Measurements from ENCODE around the gene AGBL3.
"Not testable (repeated sequence)": the region's sequence is repeated elsewhere in the genome, so short reads cannot be mapped to it uniquely, and the experiment has no call there.

Gene AGBL3

DNA sequence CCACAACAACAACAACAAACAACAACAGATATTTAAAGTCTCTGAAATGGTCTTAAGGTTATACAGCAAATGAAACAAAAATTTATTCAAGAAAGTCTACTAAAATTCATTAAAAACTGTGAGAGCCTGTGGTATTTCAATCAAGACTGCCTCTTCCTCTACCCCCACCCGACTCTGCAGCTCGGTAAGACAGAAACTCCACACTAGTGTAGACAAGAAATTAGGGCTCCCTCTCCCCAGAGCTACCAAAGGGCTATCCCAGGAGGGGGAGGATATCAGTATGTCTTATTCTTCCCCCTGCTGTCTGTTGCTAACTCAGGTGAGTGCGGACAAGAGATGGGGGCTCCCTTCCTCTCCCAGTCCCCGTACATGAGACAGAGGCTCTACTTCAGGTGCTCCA lies 90.6 kb downstream of the AGBL3 start:
- ATAC-seq: no peak
- DNase-seq: no peak

DNA sequence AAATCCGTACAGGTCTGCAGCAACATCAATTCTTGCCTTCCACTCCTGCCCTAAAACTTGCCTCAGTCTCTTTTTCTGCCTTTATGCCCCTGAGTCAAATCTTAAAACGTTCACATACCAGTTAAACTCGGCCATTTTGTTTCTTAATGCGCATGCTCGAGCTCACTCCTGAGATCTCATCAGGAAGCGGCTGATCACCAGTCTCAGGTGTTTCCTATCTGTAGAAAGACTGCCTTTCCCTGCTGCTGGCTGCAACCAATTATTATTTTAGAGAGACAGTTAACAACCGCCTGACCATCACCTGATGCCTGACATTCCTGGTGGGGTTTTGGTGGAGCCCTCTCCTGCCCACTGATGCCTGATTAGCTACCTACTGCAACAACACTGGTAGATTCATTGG lies 91.3 kb downstream of the AGBL3 start:
- DNase-seq (no peak), ATAC-seq (no peak)

DNA sequence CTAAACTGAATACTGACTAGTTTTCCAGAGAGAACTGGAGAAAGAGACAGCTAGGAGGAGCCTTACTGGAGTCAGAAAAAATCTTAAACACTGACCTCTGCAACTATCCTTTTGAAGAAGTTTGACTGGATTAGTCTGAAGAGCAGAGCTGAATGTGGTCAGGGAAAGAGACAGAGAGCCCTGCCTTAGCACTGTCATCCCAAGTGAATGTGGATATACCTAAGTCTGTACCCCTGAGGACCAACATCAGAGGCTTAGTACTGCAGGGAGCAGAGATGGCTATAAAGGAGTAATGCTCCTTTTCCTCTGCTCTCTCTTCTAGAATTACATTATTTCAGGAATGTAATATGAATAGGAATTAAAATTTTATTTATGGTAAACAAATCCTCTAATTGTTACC lies 91.7 kb downstream of the AGBL3 start:
- ATAC-seq: no peak
- DNase-seq: no peak

DNA sequence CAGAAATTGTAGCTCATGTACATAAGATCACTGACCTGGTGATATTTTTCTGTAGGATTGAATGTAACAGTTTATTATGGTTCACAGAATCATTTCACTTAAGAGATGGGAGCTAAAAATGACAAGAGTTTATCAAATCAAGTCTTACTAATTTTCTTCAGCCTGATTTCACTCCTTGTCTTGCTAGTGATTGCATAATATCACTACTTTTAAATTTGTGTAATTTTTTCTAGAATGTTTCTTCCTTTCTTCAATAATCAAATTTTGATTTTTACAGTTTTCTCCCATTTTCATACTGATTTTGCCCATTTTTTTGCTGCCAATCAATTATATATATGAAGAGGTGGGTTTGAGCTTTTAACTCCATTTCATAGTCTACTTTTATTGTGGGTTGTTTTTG lies 92.8 kb downstream of the AGBL3 start:
- ATAC-seq (no peak), DNase-seq (no peak)

DNA sequence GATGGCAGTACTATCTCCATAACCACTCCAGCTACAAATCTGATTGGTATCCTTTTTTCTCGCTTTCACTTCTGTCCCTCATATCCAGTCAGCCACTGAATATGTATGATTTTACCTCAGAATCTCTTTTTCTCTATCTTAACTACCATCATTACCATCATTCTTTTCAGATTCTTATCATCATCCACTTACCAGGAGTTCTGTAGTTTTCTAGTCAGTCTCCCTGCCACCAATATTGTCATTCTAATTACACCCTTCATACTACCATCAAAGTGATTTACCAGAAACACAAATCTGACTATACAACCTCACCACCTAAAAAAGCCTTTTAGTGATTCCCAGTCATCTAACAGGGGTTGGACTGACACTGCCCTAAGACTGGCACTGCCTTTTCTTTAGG lies 96.7 kb downstream of the AGBL3 start:
- no peak for ATAC-seq

DNA sequence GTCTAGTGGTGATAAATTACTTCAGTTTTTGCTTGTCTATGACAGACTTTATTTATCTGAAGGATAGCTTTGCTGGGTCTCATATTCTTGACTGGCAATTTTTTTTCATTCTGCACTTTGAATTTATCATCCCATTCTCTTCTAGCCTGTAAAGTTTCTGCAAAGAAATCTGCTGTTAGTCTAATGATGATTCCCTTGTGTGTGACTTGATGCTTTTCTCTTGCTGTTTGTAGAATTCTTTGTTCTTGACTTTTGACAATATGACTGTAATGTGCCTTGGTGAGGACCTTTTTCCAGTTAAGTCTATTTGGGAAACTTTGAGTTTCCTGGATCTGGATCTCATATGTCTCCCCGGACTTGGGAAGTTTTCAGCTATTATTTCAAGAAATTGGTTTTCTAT lies 102.3 kb downstream of the AGBL3 start:
- ATAC-seq (no peak), DNase-seq (no peak)

More for the DNA sequence above, 96.7 kb downstream of the AGBL3 start:
- DNase-seq: no peak

DNA sequence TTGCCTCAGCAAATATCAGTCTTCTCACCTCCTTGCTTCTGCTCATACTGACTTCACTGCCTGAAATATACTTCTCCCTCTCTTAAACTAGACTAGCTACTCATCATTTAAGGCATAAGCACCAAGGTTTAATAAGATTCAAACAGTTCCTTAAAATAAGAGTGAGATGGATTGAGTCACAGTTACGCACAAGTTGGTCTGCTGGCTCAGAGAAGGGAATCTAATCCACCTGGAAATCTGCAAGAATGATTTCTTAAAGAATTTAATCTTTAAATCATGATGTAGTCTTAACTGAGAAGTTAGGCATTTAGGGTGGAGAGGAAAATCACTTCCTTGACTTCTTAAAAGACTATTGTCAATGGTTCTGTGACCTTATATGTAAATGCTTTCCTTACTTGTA lies 105.4 kb downstream of the AGBL3 start:
- ATAC-seq (no peak), DNase-seq (no peak)

DNA sequence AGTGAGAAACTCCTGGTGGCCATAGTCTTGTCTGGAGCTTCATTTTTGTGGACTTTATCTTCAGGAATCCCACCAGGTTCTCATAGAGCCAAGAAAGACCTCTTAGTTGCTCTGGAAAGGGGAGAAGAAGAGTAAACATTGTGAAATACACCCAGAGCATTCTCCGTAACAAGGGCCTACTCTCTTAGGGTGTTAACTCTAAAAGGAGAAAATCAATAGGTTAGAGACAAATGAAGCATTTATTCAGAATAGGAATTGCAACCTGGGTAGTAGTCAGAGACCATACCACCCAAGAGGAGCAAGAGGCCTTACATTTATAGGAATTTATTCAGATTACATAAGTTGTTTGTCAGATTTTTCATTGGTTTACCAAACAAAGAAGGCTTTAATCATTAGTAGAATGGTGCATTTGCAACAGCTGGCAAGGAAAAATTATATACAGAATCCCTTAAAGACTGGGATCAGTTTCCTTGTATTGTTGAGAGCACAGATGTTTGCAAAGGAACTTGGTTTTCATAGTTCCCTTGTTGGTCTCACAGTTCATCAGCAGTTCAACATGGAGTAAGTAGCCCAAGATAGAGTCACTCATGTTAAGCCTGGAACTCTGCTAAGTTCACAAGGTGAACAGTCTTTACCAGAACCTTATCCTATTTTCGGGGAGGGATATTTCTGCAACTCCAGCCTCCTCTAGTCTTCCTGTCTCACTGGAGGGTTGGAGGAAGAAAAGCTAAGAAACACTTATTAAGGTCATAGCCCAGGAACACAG lies 108.3 kb downstream of the AGBL3 start:
- ATAC-seq: no peak
- no peak for DNase-seq

DNA sequence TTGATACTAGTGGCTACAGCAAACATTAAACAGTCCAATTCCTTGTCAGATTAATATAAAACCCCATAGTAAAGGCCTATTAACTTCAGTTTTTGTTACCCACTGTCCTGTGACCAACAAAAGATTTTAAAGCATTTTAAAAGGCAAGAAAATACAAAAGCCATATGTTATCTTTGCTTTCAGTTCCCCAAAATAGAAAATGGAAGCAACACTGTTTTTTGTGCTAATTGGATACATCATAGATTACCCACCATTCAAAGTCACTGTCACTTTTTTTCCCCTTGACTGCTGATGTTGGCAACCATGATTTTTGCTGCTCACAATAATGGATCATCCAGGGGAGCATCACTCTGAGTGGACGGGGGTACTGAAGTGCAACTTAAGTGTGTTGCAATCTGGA lies 109.1 kb downstream of the AGBL3 start:
- no peak for DNase-seq
- no peak for ATAC-seq

DNA sequence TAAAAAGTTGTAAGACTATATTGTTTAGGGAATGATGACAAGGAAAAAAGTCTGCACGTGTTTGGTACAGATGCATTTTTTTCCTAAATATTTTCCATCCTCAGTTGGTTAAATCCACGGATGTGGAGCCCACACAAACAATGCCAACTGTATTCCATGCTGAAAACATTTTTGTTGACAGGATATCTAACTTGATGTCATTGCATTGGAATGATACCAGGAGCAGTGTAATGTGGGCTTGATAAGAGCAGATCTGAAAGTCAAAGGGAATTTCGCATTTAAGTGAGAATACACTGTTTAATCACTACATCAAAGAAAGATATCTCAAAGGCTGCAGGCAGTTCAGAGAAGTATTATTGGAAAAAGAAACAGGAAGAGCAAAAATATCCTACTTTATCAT lies 112.1 kb downstream of the AGBL3 start:
- ATAC-seq: no peak
- no peak for DNase-seq

DNA sequence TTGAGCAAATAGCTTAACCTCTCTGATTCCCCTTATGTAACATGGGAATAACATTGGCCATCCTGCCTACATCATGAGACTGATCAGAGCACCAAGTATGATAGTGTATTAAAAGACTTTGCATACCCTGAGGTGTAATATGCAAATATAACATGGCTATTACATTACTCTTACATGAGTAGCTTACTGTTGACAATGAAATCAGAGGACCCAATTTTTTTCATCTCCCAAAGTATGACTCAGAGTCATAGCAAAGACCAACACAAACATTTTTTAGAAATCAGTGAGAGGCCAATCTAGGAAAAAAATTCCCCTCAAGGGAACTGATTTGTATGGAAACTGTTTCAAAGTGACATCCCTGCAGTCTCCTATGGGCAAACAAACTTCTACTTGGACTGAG lies 114.5 kb downstream of the AGBL3 start:
- DNase-seq (no peak), ATAC-seq (no peak)

DNA sequence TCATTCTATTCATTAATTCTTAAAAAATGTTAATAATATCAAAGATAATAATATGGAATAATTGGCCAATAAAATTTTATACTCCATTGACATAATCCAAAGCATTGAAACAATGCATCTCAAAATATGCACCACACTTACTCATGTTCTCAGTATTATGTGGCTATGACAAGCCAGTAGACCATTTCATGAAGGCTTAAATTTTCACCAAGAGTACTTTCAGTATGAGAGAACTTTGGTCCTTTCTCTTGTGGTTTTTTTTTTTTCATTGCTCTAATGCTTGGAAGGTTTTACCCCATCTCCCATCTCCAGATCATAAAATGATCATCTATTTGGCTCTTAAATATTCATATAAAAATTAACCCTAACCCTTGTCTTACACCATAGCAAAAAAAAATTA lies 116.1 kb downstream of the AGBL3 start:
- no peak for ATAC-seq

DNA sequence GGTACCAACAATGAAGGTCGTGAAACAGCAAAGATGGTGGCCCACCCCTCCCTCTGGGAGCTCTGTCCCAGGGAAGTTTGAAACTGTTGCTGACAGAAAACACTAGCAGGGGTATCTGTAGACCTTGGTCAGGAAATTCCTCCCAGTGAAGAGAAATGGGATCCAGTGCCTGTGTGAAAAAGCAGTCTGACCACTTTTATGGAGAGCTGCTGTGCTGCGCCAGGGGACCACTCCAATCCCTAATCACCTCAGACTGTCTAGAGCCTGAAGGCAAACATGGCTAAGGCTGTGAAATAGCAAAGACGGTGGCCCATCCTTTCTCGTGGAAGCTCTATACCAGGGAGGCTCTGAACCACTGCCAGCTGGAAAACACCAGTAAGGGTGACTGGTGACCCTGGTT lies 123.3 kb downstream of the AGBL3 start:
- no peak for DNase-seq
- ATAC-seq: no peak

More for the DNA sequence above, 116.1 kb downstream of the AGBL3 start:
- DNase-seq: no peak

DNA sequence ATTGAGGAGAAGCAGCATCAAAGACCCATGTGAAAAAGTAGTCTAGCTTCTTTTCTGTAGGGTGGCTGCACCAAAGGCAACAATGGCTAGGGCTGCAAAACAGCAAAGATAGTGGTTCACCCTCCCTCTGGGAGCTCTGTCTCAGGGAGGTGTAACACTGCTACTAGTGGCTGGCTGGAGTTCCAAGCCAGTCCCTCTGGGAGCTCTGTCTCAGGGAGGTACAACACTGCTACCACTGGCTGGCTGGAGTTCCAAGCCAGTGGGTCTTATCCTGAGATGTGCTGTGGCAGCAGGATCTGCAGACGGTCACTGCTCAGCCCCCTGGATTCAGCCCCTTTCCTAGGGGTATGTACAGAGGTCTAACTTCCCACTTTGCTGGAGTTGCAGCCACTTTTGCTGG lies 123.7 kb downstream of the AGBL3 start:
- DNase-seq: no peak
- ATAC-seq: no peak

DNA sequence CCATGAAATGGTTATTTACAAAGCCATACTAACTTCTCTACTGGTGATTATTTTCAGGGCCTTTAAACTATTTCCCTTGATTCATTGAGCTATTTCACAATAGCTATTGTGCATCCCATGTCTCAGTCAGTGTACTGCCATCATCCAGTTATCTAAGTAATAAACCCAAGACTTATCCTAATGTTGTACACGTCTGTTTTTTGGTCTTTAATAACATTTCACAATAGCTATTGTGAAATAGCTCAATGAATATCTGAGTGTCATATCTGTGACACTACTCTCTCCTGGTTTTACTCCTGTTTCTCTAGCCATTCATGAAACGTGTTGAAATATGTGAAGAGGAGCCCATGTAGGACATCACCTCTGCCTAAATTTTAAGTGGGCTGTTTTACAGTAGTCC lies 125.1 kb downstream of the AGBL3 start:
- DNase-seq (no peak), ATAC-seq (no peak)

DNA sequence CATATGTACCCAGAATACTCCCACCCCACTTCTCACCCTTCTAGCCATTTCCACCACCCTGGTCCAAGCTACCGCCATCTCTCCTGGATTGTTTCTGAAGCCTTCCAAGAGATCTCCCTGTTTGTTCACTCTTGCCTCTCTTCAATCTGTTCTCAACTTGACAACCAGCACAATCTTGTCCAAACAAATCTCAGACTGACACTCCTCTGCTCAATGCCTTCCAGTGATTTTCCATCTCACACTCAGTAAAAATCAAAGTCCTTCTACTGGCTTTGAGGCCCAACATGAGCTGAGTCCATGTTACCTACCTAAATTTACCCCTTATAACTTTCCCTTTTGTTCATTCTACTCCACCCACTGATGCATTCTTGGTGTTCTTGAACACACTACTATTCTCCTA lies 128.3 kb downstream of the AGBL3 start:
- DNase-seq (no peak), ATAC-seq (no peak)

DNA sequence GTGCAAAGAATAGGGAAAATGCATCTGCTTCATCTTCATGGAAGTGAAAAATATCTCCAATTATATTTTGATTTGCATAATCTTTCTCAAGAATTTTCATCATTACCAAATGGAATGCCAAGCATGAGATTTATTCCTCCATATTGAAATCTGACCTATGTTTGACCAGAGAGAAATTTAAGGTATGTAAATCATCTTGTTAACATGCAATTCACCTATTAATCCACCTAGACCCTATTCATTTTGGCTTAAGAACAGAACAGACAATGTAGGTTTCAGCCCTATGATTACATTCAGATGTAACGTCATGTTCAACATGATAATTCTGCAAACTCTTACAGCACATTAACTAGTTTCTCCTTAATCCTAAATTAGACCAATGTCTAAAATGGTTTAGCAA lies 130.8 kb downstream of the AGBL3 start:
- DNase-seq (no peak), ATAC-seq (no peak)

DNA sequence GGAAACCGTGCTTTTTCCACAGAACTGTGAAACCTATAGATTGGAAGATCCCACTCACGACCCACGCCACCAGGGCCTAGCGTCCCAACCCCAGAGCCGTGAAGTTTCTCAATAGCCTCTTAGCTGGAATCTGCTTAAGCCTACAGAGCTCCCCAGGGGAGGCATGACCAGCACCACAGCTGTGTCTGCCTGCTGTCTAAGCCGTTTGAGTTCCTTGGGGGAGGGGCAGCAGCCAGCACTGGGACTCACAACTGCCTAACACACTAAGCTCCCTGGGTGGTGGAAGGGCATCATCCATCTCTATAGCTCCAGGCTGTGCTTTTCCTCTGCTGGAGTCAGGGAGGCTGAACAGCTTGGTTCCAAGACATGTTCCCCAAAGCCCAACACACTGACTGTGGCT lies 135.6 kb downstream of the AGBL3 start:
- DNase-seq (no peak), ATAC-seq (no peak)

DNA sequence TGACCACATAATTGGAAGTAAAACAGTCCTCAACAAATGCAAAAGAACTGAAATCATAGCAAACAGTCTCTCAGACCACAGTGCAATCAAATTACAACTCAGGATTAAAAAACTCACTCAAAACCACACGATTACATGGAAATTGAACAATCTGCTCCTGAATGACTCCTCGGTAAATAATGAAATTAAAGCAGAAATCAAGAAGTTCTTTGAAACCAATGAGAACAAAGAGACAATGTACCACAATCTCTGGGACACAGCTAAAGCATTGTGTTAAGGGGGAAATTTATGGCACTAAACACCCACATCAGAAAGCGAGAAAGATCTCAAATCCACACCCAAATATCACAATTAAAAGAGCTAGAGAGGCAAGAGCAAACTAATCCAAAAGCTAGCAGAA lies 138.3 kb downstream of the AGBL3 start:
- DNase-seq, ATAC-seq: not testable (repeated sequence)

DNA sequence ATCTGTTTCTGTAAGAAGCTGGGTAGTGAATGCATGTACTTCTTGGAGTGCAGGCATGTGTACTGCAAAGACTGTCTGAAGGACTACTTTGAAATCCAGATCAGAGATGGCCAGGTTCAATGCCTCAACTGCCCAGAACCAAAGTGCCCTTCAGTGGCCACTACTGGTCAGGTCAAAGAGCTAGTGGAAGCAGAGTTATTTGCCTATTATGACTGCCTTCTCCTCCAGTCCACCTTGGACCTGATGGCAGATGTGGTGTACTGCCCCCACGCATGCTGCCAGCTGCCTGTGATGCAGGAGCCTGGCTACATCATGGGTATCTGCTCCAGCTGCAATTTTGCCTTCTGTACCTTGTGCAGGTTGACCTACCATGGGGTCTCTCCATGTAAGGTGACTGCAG lies 142.6 kb downstream of the AGBL3 start:
- ATAC-seq (no peak), DNase-seq (no peak)

DNA sequence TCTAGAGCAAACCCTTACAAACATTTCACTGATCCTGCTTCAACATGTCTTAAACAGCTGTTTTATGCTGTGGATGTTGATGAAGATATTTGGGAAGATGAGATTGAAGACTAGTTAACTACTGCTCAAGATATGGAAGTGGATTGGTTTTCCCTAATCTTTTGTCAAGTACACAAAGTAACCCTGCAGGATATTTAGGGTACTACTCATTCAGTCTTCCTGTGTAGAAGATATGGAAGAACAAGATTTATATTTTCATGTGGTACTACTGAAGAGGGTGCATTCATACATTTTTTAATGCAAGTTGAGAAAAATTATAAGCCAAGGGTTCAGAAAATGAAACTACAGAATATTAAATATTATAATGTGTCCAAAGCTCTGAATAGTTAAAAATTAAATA lies 143.3 kb downstream of the AGBL3 start:
- DNase-seq (no peak), ATAC-seq (no peak)

DNA sequence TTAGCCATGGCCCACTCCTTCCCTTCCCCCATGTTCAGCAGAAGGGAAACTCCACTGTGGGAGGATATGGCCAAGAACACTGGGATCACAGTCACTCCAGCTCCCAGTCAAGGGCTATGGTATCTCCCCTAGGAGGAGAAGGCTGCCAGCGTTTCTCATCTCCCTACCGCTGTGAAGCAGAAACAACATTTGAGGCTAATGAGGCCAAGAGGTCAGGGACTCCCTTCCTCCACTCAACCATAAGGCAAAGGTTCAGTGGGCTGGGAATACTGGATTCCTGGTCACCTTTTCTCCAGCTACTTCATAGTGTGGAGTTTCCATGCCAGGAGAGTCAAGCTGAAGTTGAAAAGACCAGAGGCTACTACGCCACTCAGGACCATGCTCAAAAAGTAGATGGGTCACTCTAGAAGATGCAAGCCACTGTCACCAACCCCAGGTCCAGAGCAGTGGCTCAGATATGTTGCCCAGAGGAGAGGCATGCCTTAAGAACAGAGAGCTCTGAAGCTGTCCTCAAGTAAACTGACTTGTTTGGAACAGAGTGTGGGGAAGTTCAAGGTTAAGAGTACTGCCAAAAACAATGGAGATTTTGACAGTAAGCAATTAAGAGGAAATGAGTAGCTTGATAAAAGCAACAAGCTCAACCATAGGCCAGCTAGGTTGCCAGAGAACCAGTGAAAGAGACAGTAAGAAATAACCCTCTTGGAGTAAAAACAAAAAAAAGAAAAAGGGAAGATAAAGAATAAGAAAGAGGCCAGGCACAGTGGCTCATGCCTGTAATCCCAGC lies 157.8 kb downstream of the AGBL3 start:
- ATAC-seq (no peak), DNase-seq (no peak)

DNA sequence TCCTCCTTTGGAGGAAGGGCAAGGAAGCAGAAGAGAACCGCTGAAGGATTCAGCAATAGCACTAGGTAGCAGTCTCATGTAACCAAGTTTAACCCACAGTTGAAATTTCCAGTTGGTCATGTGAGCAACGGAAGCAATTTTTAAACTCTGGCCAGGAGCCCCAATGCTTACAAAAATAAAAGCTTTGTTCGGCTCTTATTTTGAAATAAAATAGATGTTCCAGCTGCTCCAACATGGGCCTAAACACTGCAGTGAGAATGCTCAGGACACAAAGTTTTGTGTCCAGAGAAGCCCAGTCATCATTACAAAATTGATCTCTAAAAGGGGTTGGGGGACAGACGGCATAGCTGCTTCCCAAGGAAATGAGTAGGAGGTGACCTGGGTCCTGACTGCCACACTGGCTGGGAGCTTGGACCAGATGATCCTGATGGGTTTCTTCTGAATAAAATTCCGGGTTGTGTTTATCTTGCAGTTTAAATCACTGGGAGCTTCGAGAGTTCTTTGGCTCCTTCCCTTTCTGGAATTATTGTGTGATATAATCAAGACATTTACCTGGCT lies 161.1 kb downstream of the AGBL3 start:
- ATAC-seq: peak; percentile 12

More for the DNA sequence above, 161.1 kb downstream of the AGBL3 start:
- DNase-seq: no peak
